Mucosa of stomach (tissue), 1 donor: Measurements from ENCODE around the gene CCDC141.
"Not testable (repeated sequence)": the region's sequence is repeated elsewhere in the genome, so short reads cannot be mapped to it uniquely, and the experiment has no call there.

Experiments used
- H3K27me3 ChIP-seq: one replicate; pipeline ENCODE4 v1.7.0; 2013; ENCODE audit warnings: mild to moderate bottlenecking, low read length; ENCODE audit not compliant: control insufficient read depth, insufficient read depth
- H3K36me3 ChIP-seq: one replicate; pipeline ENCODE4 v1.7.0; 2013; ENCODE audit warnings: low read length; ENCODE audit not compliant: control insufficient read depth, insufficient read depth
- H3K4me1 ChIP-seq: one replicate; pipeline ENCODE4 v1.7.0; 2013; ENCODE audit warnings: mild to moderate bottlenecking, low read length; ENCODE audit not compliant: control insufficient read depth, insufficient read depth
- H3K4me3 ChIP-seq: one replicate; pipeline ENCODE4 v1.7.0; 2013; ENCODE audit warnings: low read length
- H3K9ac ChIP-seq: one replicate; pipeline ENCODE4 v1.7.0; 2013; ENCODE audit warnings: mild to moderate bottlenecking, low read length, moderate library complexity
- H3K9me3 ChIP-seq: one replicate; pipeline ENCODE4 v1.7.0; 2013; ENCODE audit warnings: mild to moderate bottlenecking, low read length, moderate library complexity; ENCODE audit not compliant: control insufficient read depth
- donor health status: Pancreatic carcinoma.

Gene CCDC141

GRCh38 chr2:179031731-179032408 lies 18.1 kb downstream of the CCDC141 start:
- H3K9me3 ChIP-seq = no peaks in the 10 kb centered on the region
- no peaks in the 10 kb centered on the region for H3K4me1 ChIP-seq
- H3K27me3 ChIP-seq = no peaks in the 10 kb centered on the region
- no peaks in the 10 kb centered on the region for H3K36me3 ChIP-seq
- no peak overlapping the region for H3K4me3 ChIP-seq
- H3K9ac ChIP-seq = no peak overlapping the region

- no peak overlapping the region for H3K4me3 ChIP-seq
- H3K4me1 ChIP-seq = no peaks in the 10 kb centered on the region
- H3K27me3 ChIP-seq = no peaks in the 10 kb centered on the region
- H3K36me3 ChIP-seq = no peaks in the 10 kb centered on the region
- no peaks in the 10 kb centered on the region for H3K9me3 ChIP-seq
- no peak overlapping the region for H3K9ac ChIP-seq
Observed at GRCh38 chr2:179024445-179024844, 25.5 kb downstream of the CCDC141 start.

GRCh38 chr2:179022685-179023084 lies 27.3 kb downstream of the CCDC141 start:
- Histone ChIP-seq H3K4me1 (no peaks in the 10 kb centered on the region), H3K36me3 (no peaks in the 10 kb centered on the region), H3K27me3 (no peaks in the 10 kb centered on the region), H3K4me3 (no peak overlapping the region), H3K9me3 (no peaks in the 10 kb centered on the region), H3K9ac (no peak overlapping the region)

GRCh38 chr2:179021258-179021657 lies 28.7 kb downstream of the CCDC141 start:
- H3K4me3 ChIP-seq = no peak overlapping the region
- no peaks in the 10 kb centered on the region for H3K4me1 ChIP-seq
- no peaks in the 10 kb centered on the region for H3K36me3 ChIP-seq
- no peaks in the 10 kb centered on the region for H3K9me3 ChIP-seq
- H3K9ac ChIP-seq = no peak overlapping the region
- H3K27me3 ChIP-seq = no peaks in the 10 kb centered on the region

GRCh38 chr2:179020156-179020750 lies 29.7 kb downstream of the CCDC141 start:
- Histone ChIP-seq H3K9me3 (no peaks in the 10 kb centered on the region), H3K27me3 (no peaks in the 10 kb centered on the region), H3K4me3 (no peak overlapping the region), H3K36me3 (no peaks in the 10 kb centered on the region), H3K4me1 (no peaks in the 10 kb centered on the region), H3K9ac (no peak overlapping the region)

GRCh38 chr2:179019260-179019659 lies 30.7 kb downstream of the CCDC141 start:
- H3K4me3 ChIP-seq = no peak overlapping the region
- no peaks in the 10 kb centered on the region for H3K36me3 ChIP-seq
- H3K4me1 ChIP-seq = no peaks in the 10 kb centered on the region
- H3K9me3 ChIP-seq = no peaks in the 10 kb centered on the region
- H3K9ac ChIP-seq = no peak overlapping the region
- no peaks in the 10 kb centered on the region for H3K27me3 ChIP-seq

- Histone ChIP-seq H3K4me1 (no peaks in the 10 kb centered on the region), H3K36me3 (no peaks in the 10 kb centered on the region), H3K27me3 (no peaks in the 10 kb centered on the region), H3K9me3 (no peaks in the 10 kb centered on the region), H3K4me3 (no peak overlapping the region), H3K9ac (no peak overlapping the region)
Observed at GRCh38 chr2:179017773-179018357, 32.1 kb downstream of the CCDC141 start.

GRCh38 chr2:179014189-179014588 lies 35.7 kb downstream of the CCDC141 start:
- not testable (repeated sequence) for H3K4me1 ChIP-seq, H3K9ac ChIP-seq, H3K36me3 ChIP-seq, H3K4me3 ChIP-seq, H3K9me3 ChIP-seq, H3K27me3 ChIP-seq

GRCh38 chr2:179005976-179006375 lies 44.0 kb downstream of the CCDC141 start:
- Histone ChIP-seq H3K4me1 (peaks cover 5% of the 10 kb centered on the region), H3K36me3 (no peaks in the 10 kb centered on the region), H3K4me3 (no peak overlapping the region), H3K9me3 (no peaks in the 10 kb centered on the region), H3K27me3 (no peaks in the 10 kb centered on the region), H3K9ac (no peak overlapping the region)

- H3K4me1 ChIP-seq = no peaks in the 10 kb centered on the region
- no peaks in the 10 kb centered on the region for H3K36me3 ChIP-seq
- no peak overlapping the region for H3K4me3 ChIP-seq
- H3K9me3 ChIP-seq = no peaks in the 10 kb centered on the region
- H3K9ac ChIP-seq = no peak overlapping the region
- H3K27me3 ChIP-seq = no peaks in the 10 kb centered on the region
Observed at GRCh38 chr2:178999476-178999875, 50.5 kb downstream of the CCDC141 start.

- H3K4me1 ChIP-seq = no peaks in the 10 kb centered on the region
- no peak overlapping the region for H3K4me3 ChIP-seq
- no peak overlapping the region for H3K9ac ChIP-seq
- H3K36me3 ChIP-seq = no peaks in the 10 kb centered on the region
- H3K9me3 ChIP-seq = no peaks in the 10 kb centered on the region
- H3K27me3 ChIP-seq = no peaks in the 10 kb centered on the region
Observed at GRCh38 chr2:178998539-178998938, 51.4 kb downstream of the CCDC141 start.

GRCh38 chr2:178997477-178997876 lies 52.5 kb downstream of the CCDC141 start:
- Histone ChIP-seq H3K4me3 (no peak overlapping the region), H3K4me1 (no peaks in the 10 kb centered on the region), H3K27me3 (no peaks in the 10 kb centered on the region), H3K9me3 (no peaks in the 10 kb centered on the region), H3K9ac (no peak overlapping the region), H3K36me3 (no peaks in the 10 kb centered on the region)
